ENCODE results near the gene DNAAF2.

DNAAF2 gene

GRCh38 chr14:49582113-49582977 is 52.7 kb downstream of the DNAAF2 start:
- no peak for DNase-seq

- no peak for DNase-seq
These were observed 53.6 kb downstream of the DNAAF2 start for GRCh38 chr14:49581209-49582112.

- DNase-seq, result no peak
These were observed 55.2 kb downstream of the DNAAF2 start for GRCh38 chr14:49579841-49580240.

- DNase-seq, result no peak
These were observed 56.9 kb downstream of the DNAAF2 start for GRCh38 chr14:49578141-49578540.
